Fibroblast of skin of left biceps (primary cell): ENCODE measurements around the gene HTR4.
"Not testable (repeated sequence)": the region's sequence is repeated elsewhere in the genome, so short reads cannot be mapped to it uniquely, and the experiment has no call there.

ENCODE experiments used
- DNase-seq, 2 experiments: peaks; one replicate each; pipeline ENCODE4 v3.0.0-alpha.2; 2013; ENCODE audit warnings: low read depth in 2 of 2

Gene HTR4

DNA sequence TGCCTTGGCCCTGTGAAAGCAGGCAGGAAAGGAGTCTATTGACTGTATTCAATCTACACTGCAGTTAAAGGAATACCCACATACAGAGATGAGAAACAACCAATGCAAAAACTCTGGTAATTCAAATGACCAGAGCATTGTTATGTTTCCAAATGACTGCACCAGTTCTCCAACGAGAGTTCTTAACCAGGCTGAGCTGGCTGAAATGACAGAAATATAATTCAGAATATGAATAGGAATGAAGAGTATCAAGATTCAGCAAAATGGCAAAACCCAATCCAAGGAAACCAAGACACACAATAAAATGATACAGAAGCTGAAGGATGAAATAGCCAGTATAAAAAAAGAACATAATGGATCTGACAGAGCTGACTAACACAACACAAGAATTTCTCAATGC is 119.1 kb downstream of the HTR4 start:
- DNase-seq: no peak

DNA sequence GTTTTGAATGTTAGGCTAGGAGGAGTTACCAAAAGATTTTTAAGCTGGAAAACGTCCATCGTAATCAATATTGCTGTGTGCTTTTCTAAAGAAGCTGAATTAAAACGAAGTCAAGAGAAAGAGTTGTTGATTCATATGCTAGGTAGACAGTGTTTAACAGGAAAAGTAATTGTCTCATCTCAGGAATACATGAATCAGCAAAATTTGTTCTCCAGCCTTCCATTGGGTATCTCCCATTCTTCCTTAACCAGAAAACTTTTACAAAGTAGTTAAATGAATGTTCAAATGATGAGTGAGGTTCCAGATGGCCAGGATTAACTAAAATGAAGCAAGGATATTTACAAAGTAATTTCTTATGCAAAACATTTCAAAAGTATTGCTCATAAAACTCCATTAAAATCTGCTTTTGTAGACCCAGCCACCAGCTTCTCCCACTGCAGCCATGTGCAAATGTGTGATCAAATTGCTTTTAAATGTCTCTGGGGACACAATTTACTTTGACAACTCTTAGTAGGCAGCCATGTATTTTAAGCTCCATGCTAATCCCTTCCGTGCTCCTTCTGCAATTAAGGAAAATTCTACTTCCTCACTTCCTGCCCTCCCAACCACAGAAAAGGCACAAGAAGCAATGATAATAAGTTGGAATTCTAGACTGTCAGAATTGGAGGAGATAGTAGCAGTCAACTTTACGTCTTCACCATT is 121.2 kb downstream of the HTR4 start:
- DNase-seq: no peak

DNA sequence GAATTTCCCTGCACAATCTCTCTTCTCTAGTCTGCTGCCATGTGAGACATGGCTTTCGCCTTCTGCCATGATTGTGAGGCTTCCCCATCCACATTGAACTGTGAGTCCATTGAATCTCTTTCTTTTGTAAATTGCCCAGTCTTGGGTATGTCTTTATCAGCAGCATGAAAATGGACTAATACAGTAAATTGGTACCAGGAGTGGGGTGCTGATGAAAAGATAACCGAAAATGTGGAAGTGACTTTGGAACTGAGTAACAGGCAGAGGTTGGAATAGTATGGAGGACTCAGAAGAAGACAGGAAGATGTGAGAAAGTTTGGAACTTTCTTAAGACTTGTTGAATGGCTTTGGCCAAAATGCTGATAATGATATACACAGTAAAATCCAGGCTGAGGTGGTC is 124.9 kb downstream of the HTR4 start:
- DNase-seq: not testable (repeated sequence)

DNA sequence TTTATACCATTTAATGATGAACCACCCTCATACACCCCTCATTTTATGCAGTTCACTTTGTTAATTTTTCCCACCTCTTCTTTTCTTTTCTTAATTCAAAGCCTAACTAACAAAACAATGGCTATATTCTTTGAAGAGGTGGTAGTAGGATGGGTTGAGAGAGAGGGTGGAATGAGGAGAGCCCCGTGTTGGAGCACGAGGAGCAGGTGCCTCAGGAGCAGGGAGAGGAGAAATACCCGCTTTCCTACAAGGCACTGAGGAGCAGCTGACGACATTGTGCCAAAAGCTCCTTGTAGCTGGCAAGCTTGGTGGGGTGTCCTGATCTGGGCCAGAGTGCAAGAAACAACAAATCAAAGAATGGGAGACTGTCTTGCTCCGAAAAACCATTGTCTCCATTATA is 129.6 kb downstream of the HTR4 start:
- DNase-seq: no peak

DNA sequence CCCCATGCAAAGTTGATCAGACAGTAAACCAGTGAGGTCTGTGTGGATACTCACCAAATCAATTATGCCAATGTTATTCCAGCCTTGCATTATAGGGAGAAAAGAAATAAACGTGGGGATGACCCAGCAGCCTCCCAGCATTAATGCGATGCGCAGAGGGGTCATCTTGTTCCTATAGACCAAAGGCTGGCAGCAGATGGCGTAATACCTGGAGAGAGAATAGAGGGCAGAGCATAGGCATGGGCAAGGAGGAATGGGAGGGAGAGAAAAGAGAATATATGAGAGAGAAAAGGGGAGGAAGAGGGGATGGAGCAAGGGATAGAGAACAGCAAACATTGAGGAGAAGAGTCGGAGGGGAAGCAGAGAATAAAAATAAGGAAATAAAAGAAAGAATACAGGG is 131.2 kb downstream of the HTR4 start:
- DNase-seq: no peak

DNA sequence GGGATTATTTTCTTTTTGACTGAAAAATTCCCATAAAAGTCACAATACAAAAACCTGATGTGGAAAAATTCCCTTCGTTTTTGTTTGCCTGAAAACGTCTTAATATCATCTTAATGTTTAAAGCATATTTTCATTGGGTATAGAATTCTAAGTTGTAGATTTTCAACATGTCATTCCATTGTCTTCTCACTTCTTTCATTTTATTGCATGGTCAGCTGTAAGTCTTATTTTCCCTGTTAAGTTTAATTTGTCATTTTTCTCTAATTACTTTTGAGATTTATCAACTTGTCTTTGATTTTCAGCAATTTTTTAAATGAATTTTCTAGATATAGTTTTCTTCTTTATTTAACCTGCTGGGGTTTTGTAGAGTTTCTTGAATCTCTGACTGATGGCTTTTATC is 138.9 kb downstream of the HTR4 start:
- no peak for DNase-seq

DNA sequence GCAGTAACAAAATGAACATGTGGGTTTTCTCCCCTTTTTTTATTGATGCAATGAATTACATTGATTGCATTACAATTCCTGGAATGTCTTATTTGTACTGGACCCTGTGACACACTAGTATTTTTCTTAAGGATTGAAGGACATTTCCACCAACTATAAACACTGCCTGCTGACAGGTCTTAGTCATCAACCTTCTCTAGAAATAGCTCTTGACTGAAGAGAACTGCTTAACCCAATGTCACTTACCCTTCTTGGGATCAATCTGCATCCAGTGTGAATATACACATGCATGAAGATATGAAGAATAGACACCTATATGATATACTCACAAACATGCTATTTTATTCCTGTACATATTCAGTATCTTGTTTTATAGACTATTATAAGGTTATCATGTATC is 140.0 kb downstream of the HTR4 start:
- no peak for DNase-seq

DNA sequence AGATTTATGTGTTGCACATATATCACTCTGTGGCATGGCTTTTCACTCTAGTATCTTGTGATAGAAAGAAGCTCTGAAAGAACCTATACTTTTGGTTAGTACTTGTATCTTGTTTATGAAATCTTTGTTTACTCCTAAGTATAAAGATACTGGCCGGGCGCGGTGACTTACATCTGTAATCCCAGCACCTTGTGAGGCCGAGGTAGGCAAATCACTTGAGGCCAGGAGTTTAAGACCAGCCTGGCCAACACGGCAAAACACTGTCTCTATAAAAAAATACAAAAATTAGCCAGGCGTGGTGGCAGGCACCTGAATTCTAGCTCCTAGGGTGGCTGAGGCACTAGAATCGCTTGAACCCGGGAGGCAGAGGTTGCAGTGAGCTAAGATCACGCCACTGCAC is 141.8 kb downstream of the HTR4 start:
- DNase-seq: no peak

DNA sequence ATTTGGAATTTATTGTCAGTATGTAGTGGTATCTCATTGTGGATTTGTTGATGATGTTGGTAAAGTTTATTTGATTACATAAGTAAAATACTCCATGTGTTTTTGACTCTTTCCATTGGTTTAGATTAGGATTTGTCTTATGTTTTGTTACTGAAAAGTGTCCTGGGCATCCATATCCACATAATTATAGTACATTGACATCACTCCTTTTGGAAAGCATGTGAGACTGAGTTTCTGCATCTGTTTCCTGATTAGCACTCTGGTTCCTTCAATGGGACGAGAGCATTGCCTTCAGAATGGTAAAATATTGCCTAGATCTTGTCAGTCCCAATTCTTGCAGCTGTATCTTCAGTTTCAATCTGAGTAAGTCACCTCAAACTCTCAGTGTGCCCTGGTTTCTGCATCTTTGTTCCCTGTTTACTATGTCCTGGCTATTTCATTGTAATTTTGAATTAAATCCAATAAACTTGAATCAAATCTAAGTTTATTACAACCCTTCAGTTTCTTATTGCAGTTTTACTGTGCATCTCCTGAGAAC is 142.4 kb downstream of the HTR4 start:
- no peak for DNase-seq

DNA sequence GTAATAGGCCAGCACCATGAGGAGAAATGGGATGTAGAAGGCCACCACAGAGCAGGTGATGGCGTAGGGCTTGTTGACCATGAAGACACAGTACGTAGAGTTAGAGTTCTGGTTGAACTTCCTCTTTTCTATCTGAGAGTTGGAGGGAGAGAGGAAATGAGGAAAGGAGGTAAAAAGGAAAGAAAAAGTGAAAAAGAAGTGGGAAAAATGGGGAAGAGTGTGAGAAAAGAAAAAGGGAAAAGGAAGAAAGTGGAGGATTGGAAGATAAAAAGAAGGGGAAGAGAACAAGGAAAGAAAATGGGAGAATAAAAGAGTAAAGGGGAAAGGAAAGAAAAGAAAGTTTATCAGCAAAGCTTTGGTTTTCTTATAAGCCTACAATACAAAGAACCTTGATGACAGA is 144.4 kb downstream of the HTR4 start:
- DNase-seq: no peak

DNA sequence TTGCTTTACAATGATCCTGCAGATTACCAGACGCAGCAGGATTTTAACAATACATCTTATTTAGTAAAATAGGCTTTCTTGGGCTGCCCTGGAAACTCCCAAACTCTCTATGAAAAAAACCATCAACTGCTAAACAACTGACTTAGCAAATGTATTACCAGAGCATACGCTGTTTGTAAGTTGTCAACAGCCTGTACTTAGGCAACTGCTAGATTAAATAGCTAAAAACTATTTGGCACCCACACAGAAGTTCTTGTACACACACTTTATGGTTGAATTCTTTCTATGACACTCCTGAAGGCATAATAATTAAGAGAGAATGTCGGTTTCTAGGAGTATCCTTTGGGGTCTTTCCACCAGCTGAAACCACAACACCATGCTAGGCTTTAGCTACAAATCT is 146.7 kb downstream of the HTR4 start:
- no peak for DNase-seq

DNA sequence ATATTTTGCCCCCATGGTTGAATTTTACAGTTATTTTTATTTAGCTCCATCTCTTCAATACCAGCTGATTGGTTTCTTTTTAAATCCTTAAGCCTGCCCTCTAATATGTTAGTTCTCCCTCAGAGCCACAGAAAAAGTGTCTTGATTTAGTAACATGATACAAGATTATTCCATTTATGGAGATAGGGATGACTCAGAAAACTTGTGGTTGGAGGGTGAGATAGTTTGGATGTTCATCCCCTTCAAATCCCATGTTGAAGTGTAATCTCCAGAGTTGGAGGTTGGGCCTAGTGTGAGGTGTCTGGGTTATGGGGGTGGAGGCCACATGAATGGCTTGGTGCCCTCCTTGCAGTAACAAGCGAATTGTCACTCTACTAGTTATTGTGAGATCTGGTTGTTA is 154.9 kb downstream of the HTR4 start:
- DNase-seq: no peak

DNA sequence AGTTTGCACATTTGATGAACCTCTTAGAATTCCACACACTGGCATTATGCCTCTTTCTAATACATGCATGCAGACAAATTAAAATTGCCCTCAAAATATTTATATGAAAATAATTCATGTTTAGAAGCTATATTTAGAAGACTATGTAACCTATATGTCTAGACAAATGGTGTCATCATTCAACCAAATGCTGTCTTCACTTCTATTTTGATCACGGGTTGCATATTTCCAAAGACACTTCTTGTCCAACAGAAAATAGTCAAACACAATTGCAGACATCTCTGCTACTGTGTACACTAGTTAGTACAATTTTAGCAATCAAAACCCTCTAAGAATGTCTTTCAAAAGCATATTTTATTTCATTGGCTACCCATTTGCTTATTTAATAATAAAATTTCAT is 156.6 kb downstream of the HTR4 start:
- DNase-seq: no peak

DNA sequence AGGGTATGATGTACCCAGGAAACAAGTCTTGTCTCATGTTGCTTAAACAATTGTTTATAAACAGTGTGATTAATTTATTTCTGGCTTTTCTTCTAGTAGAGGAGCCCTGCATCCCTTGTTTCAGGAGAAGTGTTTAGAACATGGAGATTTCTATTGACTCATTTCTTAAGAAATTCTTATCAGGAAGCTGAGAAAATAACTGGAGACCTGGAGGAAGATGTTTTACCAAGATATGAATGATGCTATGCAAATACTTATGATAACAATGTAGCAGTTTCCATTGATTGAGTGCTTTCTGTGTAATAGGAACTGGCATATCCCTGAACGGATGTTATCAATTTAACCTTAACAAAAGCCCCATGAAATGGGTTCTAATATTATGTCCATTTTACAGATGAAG is 162.0 kb downstream of the HTR4 start:
- DNase-seq: no peak

DNA sequence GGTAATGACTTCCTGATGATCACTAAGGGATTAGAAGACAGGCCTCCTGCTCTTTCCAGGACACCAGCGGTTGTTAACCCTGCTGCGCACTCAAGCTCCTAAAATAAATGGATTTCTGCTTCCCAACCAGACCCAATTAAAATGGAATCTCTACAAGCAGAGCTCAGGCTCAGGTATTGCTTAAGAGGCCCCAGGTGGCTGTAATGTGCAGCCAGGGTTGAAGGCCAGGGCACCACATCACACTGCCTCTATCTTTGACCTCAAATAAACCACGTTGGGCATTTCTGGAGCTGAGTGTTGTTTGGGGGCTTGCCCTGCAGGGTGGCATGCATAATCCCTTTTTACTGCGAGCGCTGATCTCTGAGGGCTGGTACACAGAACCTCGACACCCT is 162.5 kb downstream of the HTR4 start:
- DNase-seq: no peak

DNA sequence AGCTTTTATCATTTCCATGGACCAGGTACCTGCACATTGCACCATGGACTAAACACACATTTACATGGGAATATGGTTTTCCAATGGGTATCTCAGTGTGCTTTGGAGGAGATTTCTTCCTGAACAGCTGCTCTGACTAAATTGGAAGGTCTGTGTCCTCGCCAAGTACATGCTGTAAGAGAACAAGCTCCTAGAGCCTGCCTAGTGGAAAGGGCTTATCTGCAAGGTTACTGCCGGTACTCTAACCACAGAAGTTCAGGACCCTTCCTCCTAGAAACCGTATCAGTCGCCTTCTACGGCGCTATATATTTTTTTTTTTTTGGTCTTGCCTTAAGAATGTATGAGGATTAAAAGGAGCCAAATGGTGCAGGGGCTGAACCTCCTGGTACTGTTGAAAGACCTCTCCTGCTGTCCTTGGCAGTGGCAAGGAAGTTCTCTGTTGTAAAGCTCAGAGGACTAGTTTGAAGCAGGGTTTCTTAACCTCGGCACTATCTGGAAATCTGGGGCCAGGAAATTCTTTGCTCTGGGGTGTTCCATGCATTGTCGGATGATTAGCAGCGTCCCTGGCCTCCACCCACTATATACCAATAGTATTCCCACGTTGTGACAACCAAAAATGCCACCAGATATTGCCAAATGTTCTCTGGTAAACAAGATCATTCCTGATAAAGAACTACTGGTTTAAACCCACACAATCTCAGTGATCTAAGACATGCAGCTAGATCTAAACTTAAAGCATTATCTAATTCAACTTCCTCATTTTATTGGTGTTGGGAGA is 163.1 kb downstream of the HTR4 start:
- DNase-seq: no peak

DNA sequence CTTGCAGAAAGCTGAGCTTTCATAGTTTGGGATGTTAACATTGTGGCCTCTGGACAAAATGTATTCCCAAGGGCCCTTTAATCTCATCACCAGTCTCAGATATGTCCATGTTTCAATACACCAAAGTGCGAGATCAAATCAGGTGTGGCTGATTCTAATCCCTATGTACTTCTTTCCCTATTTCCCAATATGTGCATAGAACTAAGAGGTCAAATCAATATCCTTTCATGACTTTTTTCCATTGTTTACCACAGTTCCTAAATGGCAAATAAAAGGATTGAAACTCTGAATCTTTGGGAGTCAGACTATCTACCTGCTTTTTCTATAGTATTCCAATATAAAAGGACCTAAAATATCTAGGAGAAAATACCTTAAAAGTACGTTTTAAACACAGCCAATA is 165.6 kb downstream of the HTR4 start:
- DNase-seq: no peak

DNA sequence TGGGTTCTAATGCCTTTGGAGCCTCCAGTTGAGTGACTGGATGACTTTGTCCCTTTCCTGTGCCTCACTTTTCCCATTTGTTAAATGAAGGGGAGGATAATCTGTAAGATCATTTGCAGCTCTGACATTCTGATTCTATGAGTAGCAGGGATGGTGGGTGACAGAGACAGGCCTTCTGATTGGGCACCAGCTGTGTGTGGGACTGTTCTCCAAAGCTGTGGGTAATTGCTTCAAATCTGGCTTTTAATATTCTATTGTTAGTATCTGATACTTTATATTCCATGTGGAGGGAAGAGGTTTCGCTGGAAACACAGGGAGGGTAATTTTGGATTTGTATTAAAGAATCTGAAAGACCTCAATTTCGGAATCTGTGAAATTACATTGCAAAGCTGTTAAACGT is 167.9 kb downstream of the HTR4 start:
- DNase-seq: no peak

DNA sequence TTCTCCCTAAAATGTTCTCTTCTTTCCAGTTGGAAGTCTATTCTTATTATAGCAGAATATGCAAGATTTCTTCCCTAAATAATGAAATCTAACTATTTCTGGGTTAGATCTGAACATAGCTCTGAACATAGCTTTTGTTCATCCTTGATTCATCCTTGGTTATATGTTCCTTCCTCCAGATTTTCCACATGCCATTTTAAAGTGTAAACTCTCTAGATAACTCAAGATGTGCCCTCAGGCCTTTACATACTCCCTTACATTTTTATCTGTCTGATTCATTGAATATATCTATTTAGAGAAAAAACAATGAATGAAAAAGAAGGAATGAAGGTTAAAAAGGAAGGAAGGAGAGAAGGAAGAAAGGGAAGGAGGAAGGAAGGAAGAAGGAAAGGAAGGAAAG is 169.7 kb downstream of the HTR4 start:
- DNase-seq: no peak

DNA sequence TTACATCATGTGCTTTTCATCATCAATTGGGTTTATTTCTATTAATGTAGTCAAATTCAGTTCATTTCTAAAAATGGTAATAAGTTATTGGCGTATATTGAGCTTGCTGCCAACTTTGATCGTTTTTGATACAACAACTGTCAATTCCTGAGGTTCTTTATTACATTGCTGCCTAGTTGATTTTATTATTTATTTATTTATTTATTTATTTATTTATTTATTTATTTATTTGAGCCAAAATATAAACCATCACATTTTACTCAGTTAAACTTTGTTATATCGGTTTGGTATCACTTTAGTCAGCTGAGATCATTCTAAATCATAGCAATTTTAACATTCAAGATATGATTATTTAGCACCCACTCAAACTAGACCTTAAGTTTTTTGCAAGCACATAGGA is 170.6 kb downstream of the HTR4 start:
- no peak for DNase-seq

DNA sequence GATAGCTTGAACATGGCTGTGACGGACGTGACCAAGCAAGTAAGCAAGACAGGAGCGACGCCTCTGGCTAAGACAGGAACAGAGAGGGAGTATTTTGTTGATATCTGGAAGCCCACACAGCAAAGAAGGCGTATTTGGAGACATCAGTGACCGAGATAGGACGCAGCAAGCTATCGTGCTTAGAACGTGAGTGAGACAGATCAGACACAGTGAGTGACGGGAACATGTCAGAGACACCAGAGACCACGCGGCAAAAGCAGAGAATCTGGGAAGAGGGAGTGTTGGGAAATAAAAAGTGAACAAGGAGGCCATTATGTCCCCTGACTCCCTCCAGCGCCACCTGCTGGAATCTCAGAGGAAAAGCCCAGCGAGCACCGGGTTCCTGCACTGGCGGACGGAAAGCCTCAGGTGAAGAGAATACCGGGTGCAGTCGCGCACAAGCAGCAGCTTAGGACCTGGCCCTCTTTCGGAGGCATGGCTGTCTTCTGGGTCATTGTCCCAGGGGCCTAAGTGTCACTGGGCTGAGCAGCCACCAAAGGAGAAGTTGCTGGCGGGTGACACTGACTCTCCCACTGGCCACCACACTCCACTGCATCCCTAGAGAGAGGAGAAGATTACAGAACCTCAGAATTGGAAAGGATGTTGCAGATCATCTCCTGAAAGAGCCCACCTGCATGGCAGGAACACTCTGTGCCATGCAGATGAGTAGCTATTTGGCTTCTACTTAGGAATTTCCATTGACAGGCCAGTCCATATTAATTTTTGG is 171.4 kb downstream of the HTR4 start:
- DNase-seq: peak; percentile 2 to 4

DNA sequence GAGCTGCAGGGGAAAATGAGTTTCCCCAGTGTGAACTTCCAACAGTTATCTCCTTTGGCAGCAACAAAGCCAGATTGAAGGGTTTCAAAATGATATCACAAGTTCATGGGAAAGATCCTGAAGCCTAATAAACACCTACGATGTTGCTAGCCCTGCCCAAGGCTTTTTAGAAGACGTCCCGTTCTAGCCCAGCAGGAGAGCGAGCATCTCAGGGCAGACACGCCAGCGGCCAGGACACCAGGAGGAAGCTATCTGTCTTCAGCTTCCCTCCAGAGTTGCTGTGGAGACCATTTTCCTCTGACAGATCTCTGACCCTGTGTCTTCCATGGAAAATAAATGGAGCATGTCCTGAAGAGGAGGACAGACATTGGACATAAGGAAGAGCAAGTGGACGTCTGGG is 172.1 kb downstream of the HTR4 start:
- DNase-seq: no peak

DNA sequence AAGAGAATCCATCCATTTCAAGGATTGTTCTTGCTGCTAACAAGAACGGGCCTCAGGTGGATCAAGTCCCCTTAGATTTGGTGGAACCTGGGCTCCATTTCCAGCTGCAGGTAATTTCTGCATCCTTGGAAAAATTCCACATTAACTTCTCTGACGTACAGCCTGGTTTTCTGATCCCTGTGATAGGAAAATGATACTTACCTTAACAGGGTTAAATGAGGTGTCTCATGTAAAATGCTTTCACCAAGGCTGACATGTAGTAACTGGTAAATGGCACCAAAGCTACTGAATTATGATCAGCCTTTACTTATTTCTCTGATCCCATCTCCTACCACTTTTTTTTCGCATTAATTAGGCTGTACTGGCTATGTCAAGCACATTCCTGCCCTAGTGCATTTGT is 176.9 kb downstream of the HTR4 start:
- no peak for DNase-seq
